NB4 (cell line): Measurements from ENCODE around the gene UBR3.

Source experiments
- POLR2A ChIP-seq: IDR thresholded peaks from 2 replicates; pipeline ENCODE4 v1.6.1; 2011; ENCODE audit warnings: mild to moderate bottlenecking; ENCODE audit not compliant: insufficient read length; ENCODE audit errors: extremely low read depth
- TF ChIP-seq, protein P1 (sequence below): IDR thresholded peaks from one replicate; pipeline ENCODE4 v1.5.1; 2012; ENCODE audit warnings: low read depth, low read length

- TF ChIP-seq, protein P1, sequence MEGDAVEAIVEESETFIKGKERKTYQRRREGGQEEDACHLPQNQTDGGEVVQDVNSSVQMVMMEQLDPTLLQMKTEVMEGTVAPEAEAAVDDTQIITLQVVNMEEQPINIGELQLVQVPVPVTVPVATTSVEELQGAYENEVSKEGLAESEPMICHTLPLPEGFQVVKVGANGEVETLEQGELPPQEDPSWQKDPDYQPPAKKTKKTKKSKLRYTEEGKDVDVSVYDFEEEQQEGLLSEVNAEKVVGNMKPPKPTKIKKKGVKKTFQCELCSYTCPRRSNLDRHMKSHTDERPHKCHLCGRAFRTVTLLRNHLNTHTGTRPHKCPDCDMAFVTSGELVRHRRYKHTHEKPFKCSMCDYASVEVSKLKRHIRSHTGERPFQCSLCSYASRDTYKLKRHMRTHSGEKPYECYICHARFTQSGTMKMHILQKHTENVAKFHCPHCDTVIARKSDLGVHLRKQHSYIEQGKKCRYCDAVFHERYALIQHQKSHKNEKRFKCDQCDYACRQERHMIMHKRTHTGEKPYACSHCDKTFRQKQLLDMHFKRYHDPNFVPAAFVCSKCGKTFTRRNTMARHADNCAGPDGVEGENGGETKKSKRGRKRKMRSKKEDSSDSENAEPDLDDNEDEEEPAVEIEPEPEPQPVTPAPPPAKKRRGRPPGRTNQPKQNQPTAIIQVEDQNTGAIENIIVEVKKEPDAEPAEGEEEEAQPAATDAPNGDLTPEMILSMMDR = no peak
- no peak for TF ChIP-seq POLR2A
Measured at GRCh38 chr2:170122883-170123547, 295.8 kb downstream of the UBR3 start.
